ENCODE data around the gene VAV3.

GRCh38 chr1:107683683-107684082 lies 281.3 kb downstream of the VAV3 start:
- TF ChIP-seq, protein P1, sequence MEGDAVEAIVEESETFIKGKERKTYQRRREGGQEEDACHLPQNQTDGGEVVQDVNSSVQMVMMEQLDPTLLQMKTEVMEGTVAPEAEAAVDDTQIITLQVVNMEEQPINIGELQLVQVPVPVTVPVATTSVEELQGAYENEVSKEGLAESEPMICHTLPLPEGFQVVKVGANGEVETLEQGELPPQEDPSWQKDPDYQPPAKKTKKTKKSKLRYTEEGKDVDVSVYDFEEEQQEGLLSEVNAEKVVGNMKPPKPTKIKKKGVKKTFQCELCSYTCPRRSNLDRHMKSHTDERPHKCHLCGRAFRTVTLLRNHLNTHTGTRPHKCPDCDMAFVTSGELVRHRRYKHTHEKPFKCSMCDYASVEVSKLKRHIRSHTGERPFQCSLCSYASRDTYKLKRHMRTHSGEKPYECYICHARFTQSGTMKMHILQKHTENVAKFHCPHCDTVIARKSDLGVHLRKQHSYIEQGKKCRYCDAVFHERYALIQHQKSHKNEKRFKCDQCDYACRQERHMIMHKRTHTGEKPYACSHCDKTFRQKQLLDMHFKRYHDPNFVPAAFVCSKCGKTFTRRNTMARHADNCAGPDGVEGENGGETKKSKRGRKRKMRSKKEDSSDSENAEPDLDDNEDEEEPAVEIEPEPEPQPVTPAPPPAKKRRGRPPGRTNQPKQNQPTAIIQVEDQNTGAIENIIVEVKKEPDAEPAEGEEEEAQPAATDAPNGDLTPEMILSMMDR (IDR thresholded peaks at IDR 0.05; ENCODE audit: insufficient read depth, low read depth, low read length): no peak
- TF ChIP-seq EZH2 (IDR thresholded peaks at IDR 0.05; ENCODE audit: insufficient read depth, low read length): no peak

Data from astrocyte (in vitro differentiated cells and primary cell).